NCI-H1930 (cell line): Measurements from ENCODE around the gene LMAN1L.
A peak's percentile ranks its signal among the peaks of the same experiment; 100 is the strongest.

Experiments
- DNase-seq, 2 experiments: peaks; one replicate each; lab custom pipeline; 2025; lab: John Stamatoyannopoulos, UW

LMAN1L gene

GRCh38 chr15:74812533-74812932 lies at the start of gene LMAN1L:
Gene LMAN1L (plus strand): TSS chr15:74812835. CDS start chr15:74812855, 20 bp downstream.
- DNase-seq, result no peak

DNA sequence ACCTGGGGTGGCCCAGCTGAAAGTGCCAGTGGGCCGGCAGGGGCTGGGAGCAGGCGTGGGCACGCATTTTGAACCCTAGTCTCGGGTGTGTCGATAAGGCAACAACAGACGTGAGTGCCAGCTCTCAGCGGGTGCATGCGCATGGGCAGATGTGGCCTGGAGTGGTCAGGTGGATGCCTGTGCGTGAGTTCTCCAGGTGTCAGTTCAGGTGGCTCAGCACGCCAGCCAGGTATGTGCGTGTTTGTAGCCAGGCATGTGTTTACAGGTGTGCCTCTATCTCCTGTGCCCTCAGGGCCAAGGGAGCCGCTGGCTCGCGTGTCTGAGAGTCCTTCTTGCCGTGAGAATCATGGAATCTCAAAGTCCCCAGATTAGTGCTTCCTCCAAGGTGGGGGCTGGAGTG lies 49.2 kb upstream of the LMAN1L start:
- no peak for DNase-seq

DNA sequence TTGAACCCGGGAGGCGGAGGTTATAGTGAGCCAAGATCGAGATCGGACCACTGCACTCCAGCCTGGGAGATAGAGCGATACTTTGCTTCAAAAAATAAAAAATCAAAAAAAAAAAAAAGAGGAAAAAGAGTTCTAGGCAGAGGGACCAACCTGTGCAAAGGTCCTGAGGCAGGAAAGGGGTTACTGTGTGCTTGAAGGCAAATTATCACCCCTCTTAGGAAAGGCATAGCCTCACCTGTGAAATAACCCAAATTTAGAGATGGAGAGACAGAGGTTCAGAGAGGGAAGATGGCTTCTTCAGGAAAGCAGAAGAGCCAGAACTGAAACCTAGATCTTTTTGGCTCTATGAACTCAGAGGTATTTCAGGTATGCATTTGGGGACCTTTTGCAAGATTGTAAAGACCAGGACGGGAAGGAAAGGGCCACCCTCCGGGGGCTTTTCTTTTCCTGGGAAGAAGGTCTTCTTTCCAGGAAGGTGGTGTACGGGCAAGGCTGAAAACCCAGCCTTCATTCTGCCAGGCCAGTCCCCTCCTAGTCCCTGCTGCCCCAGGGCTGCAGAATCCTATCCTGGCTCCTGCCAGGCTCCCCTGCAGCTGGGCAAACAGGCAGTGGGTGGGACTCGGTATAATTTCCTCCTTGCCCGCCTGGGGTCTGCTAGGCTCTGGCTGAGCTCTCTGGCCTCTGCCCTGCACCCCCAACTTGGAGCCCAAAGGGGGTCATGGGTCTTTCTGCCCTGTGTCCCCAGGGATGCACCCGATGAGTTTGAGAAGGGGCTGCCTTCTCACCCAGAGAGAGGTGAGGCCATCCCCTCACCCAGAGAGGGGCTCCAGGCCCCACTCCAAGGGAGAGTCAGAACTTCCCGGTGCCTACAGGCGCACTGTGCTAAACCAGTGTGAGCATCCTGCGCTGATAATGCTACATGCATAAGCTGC lies 45.2 kb upstream of the LMAN1L start:
- DNase-seq, result no peak

DNA sequence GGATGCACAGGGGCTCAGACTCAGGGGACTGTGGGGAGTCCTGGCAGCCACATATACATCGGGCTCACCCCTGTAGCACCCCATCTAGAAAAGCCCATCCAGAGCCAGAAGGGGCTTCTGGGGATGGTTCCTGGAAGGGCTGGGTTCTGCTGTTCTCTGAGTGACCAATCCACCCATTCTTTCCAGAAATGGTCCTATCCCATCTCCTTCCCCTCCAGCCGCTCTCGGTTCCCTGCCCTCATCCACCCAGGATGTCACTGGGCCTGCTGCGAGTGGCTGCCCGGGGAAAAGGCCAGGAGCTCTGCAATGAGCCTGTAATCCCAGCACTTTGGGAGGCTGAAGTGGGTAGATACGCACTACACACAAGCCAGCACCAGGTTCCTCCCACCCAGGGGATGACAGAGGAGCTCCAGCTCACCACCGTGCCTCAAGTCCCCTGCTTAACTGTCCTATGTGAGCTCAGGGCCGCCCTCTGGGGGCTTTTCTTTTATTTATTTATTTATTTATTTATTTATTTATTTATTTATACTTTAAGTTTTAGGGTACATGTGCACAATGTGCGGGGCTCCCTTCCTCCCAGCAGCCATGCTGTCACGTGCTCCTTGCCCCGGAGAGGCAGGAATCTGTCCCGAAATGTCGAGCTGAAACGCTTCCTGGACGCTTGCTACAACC lies 44.4 kb upstream of the LMAN1L start:
- no peak for DNase-seq

DNA sequence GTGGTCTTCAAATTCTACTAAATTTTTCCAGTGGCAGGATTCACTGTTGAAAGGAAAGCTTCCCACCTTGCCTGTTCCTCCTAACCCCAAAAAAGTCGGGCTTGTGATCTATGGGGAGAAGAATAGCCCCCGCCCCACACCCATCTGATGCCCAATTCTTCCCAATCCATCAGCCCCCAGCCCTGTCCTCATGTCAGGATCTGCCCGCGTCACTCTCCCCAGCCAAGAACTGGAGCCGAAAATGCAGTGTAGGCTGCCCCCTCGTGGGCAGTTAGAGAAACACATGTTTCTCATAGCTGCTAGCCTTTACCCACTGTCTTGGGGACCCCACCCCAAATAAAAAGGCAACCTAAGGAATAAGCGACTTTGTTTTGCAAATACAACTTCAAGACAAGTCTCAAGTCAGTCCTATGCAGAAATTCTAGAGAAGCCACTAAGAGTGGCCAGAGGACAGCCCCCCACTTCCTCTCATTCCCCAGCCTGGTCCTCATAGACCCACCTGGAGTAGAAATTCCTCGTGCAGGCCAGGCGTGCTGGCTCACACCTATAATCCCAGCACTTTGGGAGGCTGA lies 43.8 kb upstream of the LMAN1L start:
- DNase-seq, result peak; percentile 27 to 63

DNA sequence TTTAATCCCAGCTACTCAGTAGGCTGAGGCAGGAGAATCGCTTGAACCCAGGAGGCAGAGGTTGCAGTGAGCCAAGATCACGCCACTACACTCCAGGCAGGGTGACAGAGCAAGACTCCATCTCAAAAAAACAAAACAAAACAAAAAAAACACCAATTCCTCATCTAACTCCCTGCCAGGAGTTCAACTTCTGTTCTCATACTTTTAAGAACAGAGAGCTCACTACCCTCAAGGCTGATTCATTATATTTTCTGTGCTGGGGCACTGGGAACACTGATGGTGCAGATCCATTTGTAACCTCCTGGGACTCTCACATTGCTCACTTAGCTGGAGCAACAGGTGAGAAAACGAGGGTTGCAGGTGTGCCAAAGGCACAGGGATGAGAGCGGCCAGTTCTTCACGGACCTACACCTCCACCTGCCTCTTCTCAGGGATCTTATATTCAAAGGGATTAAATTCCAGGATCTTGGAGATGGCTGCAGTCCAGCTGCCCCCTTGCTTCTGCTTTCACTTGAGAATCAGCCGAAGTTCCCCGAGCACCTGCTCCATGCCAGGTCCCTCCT lies 43.1 kb upstream of the LMAN1L start:
- no peak for DNase-seq

DNA sequence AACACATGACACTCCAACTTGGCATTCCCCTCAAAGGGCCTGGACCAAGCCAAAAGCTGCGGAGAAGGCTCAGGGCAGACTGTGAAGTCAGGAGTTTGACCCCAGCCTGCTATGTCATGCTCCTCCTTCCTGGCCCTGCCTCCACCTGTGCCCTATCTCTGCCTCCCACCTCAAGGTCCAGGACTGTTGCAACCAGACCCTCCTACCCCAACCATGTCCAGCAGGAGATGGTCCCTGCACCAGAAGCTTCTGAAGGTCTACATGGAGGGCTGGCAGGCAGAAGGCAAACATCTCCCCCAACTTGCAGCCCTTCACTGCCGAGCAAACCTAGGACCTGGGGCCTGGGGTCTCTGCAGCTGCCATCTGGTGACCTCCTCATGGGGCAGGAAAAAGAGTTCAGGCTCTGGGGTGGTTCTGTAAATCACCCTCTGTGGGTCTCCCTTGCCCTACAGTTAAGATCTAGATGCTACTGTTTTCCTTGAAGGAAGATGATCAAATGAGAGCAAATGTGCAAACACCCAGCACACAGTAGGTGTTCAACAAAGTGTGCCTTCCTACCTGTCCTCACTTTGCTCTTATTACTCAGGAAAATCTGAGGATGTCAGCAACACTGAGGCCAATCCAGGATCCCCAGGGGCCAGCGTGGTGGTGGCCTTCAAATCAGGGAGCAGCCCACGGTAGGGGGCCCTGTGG lies 42.3 kb upstream of the LMAN1L start:
- DNase-seq, result no peak

GRCh38 chr15:74773329-74773728 lies 39.3 kb upstream of the LMAN1L start:
- DNase-seq, result no peak

DNA sequence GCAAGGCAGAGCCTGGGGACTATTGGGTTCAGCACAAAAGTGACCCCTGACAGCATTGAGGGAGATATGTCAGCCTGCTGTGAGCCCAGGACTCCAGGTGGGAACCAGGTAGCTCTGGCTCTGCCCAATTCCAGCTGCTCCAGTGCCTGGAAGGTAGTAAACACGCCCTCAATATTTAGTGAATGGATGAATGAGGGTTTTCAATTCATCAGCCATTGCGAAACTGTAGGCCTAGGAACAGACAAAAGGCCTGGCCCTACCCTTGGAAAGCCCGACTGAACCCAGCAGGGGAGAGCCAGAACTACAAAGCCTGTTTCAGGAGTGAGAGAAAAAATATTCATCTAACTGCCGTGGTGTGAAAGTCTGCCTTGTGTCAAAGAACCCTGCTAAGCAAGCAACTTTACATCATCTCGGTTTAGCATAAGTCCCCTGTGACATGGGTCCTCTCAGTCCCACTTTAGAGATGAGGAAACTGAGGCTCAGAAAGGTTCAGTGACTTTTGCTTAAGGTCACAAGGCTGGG lies 38.8 kb upstream of the LMAN1L start:
- DNase-seq, result no peak

DNA sequence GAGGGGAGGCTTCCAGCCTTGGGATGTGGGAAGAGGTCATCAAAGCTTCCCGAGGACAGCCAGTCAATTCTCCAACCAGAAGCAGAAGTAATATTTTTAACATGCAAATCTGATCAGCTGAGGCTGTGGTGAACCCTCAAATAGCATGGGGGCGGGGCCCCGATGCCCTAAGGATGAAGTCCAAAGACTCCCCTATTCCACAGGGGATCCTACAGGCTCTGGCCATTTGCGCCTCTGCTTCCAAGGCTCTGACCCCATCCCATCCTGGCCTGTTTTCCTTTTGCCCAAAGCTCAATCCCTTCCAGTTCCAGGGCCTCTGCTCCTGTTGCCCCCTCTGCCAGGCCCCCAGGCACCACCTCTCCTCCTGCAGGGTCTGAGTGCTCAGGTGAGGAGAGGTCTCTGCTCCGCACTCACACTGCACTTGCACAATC lies 37.5 kb upstream of the LMAN1L start:
- no peak for DNase-seq

DNA sequence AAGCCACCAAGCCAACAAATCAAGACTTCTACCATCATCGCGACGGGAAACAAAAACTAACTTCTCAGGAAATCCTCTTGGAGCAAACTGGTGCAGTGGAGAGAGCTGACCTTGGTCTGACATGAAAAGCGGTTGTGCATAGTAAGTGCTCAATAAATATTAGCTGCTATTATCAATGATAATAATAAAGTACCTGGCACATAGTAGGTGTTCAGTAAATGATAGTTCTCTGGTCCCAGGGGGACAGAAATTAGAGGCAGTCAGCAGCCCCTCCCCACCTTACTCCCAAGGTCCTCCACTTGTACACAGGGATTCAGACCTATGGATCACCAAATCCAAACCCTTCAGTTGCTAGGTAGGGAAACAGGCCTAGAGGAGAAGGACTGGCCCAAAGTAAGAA lies 36.7 kb upstream of the LMAN1L start:
- no peak for DNase-seq

DNA sequence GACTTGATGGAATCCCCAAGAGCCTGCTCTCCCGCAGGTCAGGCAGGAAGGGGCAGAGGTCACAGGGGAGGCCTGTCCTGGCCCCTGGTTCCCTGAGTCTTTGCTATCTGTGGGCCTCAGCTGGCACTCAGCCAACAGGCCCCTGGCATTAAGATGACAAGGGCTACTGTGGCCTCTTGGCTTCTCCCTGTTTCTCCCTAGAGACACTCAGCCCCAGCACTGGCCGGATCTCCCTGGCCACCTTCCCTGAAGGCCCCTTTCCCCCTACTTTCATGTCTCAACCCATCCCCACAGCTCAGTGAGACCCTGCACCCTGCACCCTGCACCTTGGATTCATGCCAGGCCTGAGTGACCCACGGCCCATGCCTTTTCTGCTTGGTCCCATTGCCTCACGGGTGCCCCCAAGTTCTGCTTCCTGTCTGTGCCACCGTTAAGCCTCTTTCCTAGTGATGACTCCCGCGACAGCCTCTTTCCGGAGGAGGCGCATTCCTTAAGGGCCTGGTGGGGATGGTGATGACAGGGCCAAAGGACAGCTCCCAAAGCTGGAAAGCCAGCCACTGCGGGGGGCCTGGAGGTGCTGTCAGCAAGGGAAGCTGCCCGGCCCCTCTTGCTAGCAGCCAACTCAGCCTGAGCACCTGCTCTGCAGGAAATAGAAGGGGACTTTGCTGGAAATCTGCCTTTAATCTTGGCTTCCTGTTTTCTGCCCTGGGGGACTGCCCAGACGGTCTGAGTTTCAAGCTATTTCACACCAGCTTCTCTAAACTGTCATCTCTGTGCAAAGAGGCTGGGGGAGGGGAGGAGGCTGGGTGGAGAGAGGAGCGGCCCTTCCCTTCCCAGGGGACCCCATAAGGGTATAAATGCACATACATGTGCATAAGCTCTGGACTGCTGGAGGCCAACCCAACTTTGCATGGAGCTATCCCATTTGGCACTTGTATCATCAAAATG lies 35.5 kb upstream of the LMAN1L start:
- DNase-seq, result no peak

- DNase-seq, result no peak
Measured at GRCh38 chr15:74777769-74778598, 34.7 kb upstream of the LMAN1L start.

DNA sequence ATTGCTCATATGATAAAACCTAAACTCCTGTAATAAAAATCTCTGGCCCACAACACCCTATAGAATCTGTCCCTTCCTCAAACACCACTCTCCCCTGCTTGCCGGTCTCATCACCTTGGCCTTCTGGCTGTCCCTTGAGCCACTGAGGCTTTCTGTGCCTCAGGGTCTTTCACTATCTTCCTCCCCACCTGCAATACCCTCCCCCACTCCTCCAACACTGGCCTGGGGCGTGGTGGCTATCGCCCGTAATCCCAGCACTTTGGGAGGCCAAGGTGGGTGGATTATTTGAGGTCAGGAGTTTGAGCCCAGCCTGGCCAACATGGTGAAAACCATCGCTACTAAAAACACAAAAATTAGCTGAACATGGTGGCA lies 34.0 kb upstream of the LMAN1L start:
- DNase-seq, result no peak

DNA sequence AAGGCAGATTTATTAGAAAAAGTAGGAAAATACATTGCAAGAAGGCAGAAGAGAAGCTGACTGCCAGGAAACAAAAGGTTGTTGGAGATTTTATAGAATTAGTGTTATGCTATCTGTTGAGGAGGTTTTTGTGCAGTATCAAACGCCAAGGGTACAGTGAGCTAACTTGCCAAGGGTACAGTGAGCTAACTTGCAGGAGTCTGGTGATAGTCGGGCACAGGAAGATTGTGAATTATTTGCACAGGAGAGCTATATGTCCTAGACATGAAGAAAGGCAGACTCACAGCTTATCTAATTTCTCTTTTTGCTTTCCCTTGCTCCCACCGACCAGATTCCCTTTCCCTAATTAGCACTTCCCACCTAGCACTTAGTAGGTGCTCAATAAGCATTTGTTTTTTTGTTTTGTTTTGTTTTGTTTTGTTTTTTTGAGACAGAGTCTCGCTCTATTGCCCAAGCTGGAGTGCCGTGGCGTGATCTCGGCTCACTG lies 33.4 kb upstream of the LMAN1L start:
- no peak for DNase-seq

- no peak for DNase-seq
Measured at GRCh38 chr15:74780523-74781430, 31.9 kb upstream of the LMAN1L start.

DNA sequence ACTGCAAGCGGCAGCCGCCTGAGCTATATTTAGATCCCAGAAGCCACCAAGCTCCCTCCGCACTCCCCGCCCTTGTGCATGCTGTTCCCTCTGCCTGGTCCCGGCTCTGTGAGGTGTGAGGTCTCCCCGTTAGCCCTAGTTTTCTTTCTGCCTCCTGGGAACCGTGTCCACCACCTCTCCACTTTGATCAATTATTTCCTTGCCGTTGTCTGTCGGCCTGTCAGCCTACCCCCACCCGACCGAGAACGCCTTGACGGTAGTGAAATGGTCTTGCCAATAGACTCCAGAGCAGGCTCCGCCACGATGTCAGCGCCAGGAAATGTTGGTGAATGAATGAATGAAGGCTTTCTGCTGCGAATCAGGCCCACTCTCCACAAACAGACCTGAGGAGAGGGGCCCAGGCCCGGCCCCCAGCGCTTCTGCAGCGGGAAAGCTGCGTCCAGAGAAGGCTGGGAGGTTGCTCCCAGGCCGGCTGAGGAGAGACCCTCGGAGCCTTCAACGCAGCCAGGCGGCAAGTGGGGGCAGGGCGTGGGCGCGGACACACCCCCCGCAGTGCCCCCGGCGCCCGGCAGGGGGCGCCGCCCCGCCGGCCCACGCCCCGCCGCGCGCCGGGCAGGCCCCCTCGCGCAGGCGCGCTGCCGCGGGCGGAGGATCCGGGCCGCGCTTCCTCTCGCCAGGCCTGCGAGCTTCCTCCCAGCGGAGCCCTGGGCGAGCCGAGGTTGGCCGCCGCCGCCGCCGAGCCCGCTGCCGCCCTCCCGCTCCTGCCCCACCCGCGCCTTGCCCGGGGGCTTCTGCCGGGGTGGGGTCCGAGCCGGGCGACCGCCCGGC lies 31.0 kb upstream of the LMAN1L start, which contains the start of gene CSK:
TSS of gene CSK (plus strand) at position 650 of the 828 bp plus-strand sequence. CDS start 16,218 bp downstream, outside the sequence.
- DNase-seq, result peak; percentile 37 to 78
